Measurements from ENCODE around the gene PLAU.

The PLAU gene

DNA sequence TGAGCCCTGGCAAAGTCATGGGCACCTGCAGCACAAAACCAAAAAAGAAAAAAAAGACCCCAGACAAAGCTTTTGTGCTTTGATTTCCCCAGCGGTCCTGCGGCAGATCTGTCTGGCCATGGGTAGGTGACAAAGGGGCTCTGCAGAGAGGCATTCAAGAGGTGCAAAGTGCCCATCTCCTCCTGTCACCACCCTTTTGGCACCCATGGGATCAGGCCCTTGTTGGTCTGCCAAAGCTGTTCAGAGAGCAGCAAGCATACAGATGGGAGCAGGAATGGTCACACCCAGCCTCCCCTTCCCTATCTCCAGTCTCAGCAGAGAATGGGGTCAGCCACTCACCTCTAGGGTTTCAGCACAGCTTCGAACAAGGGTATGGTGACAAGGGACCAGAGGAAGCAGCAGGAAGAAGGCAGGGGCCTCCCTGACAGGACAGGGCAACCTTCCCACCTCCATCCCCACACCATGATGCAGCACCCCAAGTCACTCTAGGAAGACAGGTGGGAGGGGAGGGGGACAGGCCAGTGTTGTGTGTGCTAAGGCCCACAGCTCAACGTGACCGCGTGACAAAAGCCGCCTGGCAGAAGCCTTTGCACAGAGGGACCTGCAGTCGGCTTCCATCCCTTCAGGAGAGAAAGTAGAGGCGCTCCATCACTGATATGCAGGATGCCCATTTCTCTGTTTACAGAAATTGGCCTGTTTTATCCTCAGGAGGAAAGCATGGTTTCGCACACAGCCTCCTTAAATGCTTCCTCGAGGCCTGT, 42.9 kb upstream of the PLAU start:
- H3K79me1 ChIP-seq (ENCODE audit: low read length), result no peaks in the 10 kb centered on the region
- DNase-seq, result no peak
- H3K23ac ChIP-seq (ENCODE audit: low read length), result no peak overlapping the region
- H4K8ac ChIP-seq (ENCODE audit: low read depth, low read length), result no peak overlapping the region
- no peak overlapping the region for H3K14ac ChIP-seq (ENCODE audit: low read length)
- H2AK5ac ChIP-seq (ENCODE audit: low read length), result no peak overlapping the region
- H2BK12ac ChIP-seq (ENCODE audit: low read length), result no peak overlapping the region
- no peak overlapping the region for H4K12ac ChIP-seq (ENCODE audit: low read depth, low read length)
- no peak overlapping the region for H2AFZ ChIP-seq (ENCODE audit: insufficient read depth, low read length, poor library complexity)
- no CpG with 5 or more reads among the region's 11 CpGs for WGBS (ENCODE audit: extremely low coverage, insufficient coverage, insufficient read length)
- H3K27ac ChIP-seq (ENCODE audit: low read depth, low read length), result no peak overlapping the region
- no peaks in the 10 kb centered on the region for H3K9me3 ChIP-seq (ENCODE audit: insufficient read depth, low read depth, low read length)
- no peak overlapping the region for H2BK120ac ChIP-seq (ENCODE audit: insufficient read depth, low read length, poor library complexity)
- peaks cover 27 to 41% of the 10 kb centered on the region in 2 experiments for H3K36me3 ChIP-seq (ENCODE audit: control insufficient read depth in 1 of 2, insufficient read depth in 2 of 2, low read length in 2 of 2)
- no peak overlapping the region for H3K4ac ChIP-seq (ENCODE audit: low read depth, low read length)
- no peak overlapping the region for H3K18ac ChIP-seq (ENCODE audit: low read length)
- no peak overlapping the region for H3K4me3 ChIP-seq (ENCODE audit: low read depth, low read length)
- no peak overlapping the region for H4K91ac ChIP-seq (ENCODE audit: low read depth, low read length)
- H3K4me1 ChIP-seq (ENCODE audit: control insufficient read depth in 1 of 2, insufficient read depth in 2 of 2, low read length in 2 of 2), result peaks cover 18 to 19% of the 10 kb centered on the region in 2 experiments
- no peaks in the 10 kb centered on the region for H3K27me3 ChIP-seq (ENCODE audit: insufficient read depth, low read length)
- no peak overlapping the region for H3K4me2 ChIP-seq (ENCODE audit: low read length)
- no peak overlapping the region for H2BK5ac ChIP-seq (ENCODE audit: low read depth, low read length, poor library complexity)
- no peak overlapping the region for H3K9ac ChIP-seq (ENCODE audit: low read length)
- no peaks in the 10 kb centered on the region for H3K79me2 ChIP-seq (ENCODE audit: control insufficient read depth, insufficient read depth, low read length, poor library complexity)

DNA sequence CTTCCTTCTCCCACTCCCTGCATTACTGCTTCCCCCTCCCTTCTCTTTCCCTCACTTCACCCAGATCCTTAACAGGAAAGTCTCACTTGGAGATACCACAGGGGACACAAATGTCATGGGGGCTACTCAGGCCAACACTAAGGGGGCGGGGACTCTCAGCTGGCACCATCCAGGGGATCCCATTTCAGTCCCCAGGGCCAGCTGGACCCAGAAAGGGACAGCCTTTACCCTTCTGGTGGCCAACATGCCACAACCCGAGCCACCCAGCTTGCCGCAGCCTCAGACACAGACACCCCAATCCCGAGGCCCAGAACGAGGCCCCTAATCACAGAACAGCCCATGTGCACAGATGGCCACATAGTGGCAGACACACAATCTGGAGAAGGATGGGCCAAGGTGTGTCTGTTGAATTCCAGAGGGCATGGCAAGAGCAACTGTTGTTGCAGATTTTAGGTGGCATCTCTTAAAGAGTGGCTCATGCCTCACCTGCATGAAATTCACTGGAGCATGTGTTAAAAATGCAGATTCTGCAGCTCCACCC, 42.2 kb upstream of the PLAU start:
- Histone ChIP-seq H3K4me1 (ENCODE audit: control insufficient read depth in 1 of 2, insufficient read depth in 2 of 2, low read length in 2 of 2) (peaks cover 19 to 20% of the 10 kb centered on the region in 2 experiments), H3K27ac (ENCODE audit: low read depth, low read length) (no peak overlapping the region), H3K4me3 (ENCODE audit: low read depth, low read length) (no peak overlapping the region), H3K4me2 (ENCODE audit: low read length) (no peak overlapping the region), H2AFZ (ENCODE audit: insufficient read depth, low read length, poor library complexity) (no peak overlapping the region), H3K36me3 (ENCODE audit: control insufficient read depth in 1 of 2, insufficient read depth in 2 of 2, low read length in 2 of 2) (peaks cover 24 to 39% of the 10 kb centered on the region in 2 experiments), H2BK12ac (ENCODE audit: low read length) (no peak overlapping the region), H2BK5ac (ENCODE audit: low read depth, low read length, poor library complexity) (no peak overlapping the region), H2BK120ac (ENCODE audit: insufficient read depth, low read length, poor library complexity) (no peak overlapping the region), H3K23ac (ENCODE audit: low read length) (no peak overlapping the region), H3K9me3 (ENCODE audit: insufficient read depth, low read depth, low read length) (no peaks in the 10 kb centered on the region), H3K9ac (ENCODE audit: low read length) (no peak overlapping the region), H2AK5ac (ENCODE audit: low read length) (no peak overlapping the region), H3K4ac (ENCODE audit: low read depth, low read length) (no peak overlapping the region), H4K12ac (ENCODE audit: low read depth, low read length) (no peak overlapping the region), H3K79me2 (ENCODE audit: control insufficient read depth, insufficient read depth, low read length, poor library complexity) (no peaks in the 10 kb centered on the region), H3K14ac (ENCODE audit: low read length) (no peak overlapping the region), H3K79me1 (ENCODE audit: low read length) (no peaks in the 10 kb centered on the region), H3K18ac (ENCODE audit: low read length) (no peak overlapping the region), H4K8ac (ENCODE audit: low read depth, low read length) (no peak overlapping the region), H4K91ac (ENCODE audit: low read depth, low read length) (no peak overlapping the region), H3K27me3 (ENCODE audit: insufficient read depth, low read length) (no peaks in the 10 kb centered on the region)
- no CpG with 5 or more reads among the region's 5 CpGs for WGBS (ENCODE audit: extremely low coverage, insufficient coverage, insufficient read length)
- no peak for DNase-seq

DNA sequence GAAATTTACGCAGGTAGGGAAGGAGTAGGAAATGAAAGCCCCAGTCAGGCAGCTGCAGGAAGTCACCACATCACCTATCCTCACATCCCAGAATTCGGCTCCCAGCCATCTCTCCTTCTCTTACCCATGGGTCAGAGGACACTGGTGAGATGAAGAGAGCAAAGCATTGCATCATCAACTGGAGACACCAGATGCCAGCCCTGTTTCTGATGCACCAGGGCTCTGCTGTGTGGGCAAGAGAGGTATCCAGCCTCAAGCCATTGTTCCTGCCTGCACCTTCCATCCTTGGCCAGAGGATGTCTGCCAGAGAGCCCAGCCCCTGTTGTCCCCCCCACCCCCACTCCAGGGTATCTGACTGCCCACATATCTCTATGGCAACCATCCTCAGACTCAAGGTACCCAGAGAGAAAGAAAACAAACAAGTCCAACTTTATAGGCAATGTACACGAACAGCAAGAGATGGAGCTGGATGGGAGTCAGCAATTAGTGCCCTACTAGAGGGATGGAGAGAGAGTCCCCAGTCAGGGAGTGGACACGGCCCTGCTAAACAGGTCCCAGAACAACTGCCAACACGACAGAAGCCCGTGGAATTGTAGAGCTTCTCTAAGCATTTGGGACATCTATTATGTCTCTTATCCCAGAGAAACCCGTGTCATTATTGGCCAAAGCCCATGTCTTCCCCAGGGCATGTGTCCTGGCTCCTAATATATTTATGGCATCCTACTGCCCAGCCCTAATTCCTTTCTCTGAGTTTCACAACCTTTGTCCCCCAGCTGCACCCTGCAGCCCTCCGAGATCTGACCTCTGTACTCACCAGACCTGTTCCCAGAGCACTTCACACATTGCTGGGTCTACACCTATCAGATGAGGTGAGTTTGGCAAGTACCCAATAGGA, 39.4 kb upstream of the PLAU start:
- Histone ChIP-seq H2BK12ac (ENCODE audit: low read length) (no peak overlapping the region), H3K4ac (ENCODE audit: low read depth, low read length) (no peak overlapping the region), H3K79me2 (ENCODE audit: control insufficient read depth, insufficient read depth, low read length, poor library complexity) (peaks cover 4% of the 10 kb centered on the region), H3K36me3 (ENCODE audit: control insufficient read depth in 1 of 2, insufficient read depth in 2 of 2, low read length in 2 of 2) (peaks cover 21 to 23% of the 10 kb centered on the region in 2 experiments), H3K9ac (ENCODE audit: low read length) (no peak overlapping the region), H3K27me3 (ENCODE audit: insufficient read depth, low read length) (no peaks in the 10 kb centered on the region), H2BK5ac (ENCODE audit: low read depth, low read length, poor library complexity) (no peak overlapping the region), H3K23ac (ENCODE audit: low read length) (no peak overlapping the region), H2AK5ac (ENCODE audit: low read length) (no peak overlapping the region), H4K91ac (ENCODE audit: low read depth, low read length) (no peak overlapping the region), H3K27ac (ENCODE audit: low read depth, low read length) (no peak overlapping the region), H2AFZ (ENCODE audit: insufficient read depth, low read length, poor library complexity) (no peak overlapping the region), H4K12ac (ENCODE audit: low read depth, low read length) (no peak overlapping the region), H3K4me3 (ENCODE audit: low read depth, low read length) (no peak overlapping the region), H2BK120ac (ENCODE audit: insufficient read depth, low read length, poor library complexity) (no peak overlapping the region), H3K14ac (ENCODE audit: low read length) (no peak overlapping the region), H3K4me1 (ENCODE audit: control insufficient read depth in 1 of 2, insufficient read depth in 2 of 2, low read length in 2 of 2) (peaks cover 24 to 28% of the 10 kb centered on the region in 2 experiments), H3K9me3 (ENCODE audit: insufficient read depth, low read depth, low read length) (no peaks in the 10 kb centered on the region), H3K79me1 (ENCODE audit: low read length) (peaks cover 11% of the 10 kb centered on the region), H4K8ac (ENCODE audit: low read depth, low read length) (no peak overlapping the region), H3K4me2 (ENCODE audit: low read length) (no peak overlapping the region), H3K18ac (ENCODE audit: low read length) (no peak overlapping the region)
- WGBS (ENCODE audit: extremely low coverage, insufficient coverage, insufficient read length), result no CpG with 5 or more reads among the region's 8 CpGs
- peak in 1 of 2 donors; percentile 98 for DNase-seq

DNA sequence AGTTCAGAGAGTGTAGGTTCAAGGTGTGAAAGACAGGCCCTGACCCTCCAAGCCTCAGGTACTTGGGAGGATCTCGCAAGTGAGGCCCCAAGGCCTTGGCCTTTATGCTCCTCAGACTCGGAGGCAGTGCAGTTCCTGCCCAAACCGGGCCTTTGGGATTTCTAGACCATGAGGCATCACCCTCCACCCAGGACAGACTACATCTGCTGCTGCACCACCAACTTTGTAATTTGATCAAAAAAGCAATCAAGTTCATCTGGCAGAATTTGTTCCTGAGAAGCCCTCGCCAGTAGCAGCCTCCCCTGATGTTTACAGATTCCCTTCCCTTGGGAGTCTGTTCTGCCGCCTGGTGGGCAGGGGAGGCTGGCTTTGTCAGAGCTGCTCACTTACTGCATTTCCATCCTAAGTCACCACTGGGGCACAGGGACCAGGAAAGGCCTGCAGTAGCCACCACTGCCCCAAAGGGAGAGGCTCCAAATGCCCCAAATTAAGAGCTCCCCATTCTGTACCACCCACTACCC, 38.7 kb upstream of the PLAU start:
- Histone ChIP-seq H3K4me3 (ENCODE audit: low read depth, low read length) (no peak overlapping the region), H4K12ac (ENCODE audit: low read depth, low read length) (no peak overlapping the region), H3K4me2 (ENCODE audit: low read length) (peak overlapping the region; percentile 27), H3K14ac (ENCODE audit: low read length) (no peak overlapping the region), H4K8ac (ENCODE audit: low read depth, low read length) (no peak overlapping the region), H3K79me1 (ENCODE audit: low read length) (peaks cover 11% of the 10 kb centered on the region), H3K9me3 (ENCODE audit: insufficient read depth, low read depth, low read length) (no peaks in the 10 kb centered on the region), H4K91ac (ENCODE audit: low read depth, low read length) (no peak overlapping the region), H2AK5ac (ENCODE audit: low read length) (no peak overlapping the region), H2AFZ (ENCODE audit: insufficient read depth, low read length, poor library complexity) (no peak overlapping the region), H3K36me3 (ENCODE audit: control insufficient read depth in 1 of 2, insufficient read depth in 2 of 2, low read length in 2 of 2) (peaks cover 19 to 22% of the 10 kb centered on the region in 2 experiments), H3K4ac (ENCODE audit: low read depth, low read length) (no peak overlapping the region), H2BK12ac (ENCODE audit: low read length) (no peak overlapping the region), H3K18ac (ENCODE audit: low read length) (no peak overlapping the region), H3K79me2 (ENCODE audit: control insufficient read depth, insufficient read depth, low read length, poor library complexity) (peaks cover 4% of the 10 kb centered on the region), H3K27me3 (ENCODE audit: insufficient read depth, low read length) (no peaks in the 10 kb centered on the region), H2BK120ac (ENCODE audit: insufficient read depth, low read length, poor library complexity) (no peak overlapping the region), H3K27ac (ENCODE audit: low read depth, low read length) (peak overlapping the region; percentile 6), H3K9ac (ENCODE audit: low read length) (no peak overlapping the region), H3K23ac (ENCODE audit: low read length) (no peak overlapping the region), H2BK5ac (ENCODE audit: low read depth, low read length, poor library complexity) (no peak overlapping the region), H3K4me1 (ENCODE audit: control insufficient read depth in 1 of 2, insufficient read depth in 2 of 2, low read length in 2 of 2) (peaks cover 27 to 32% of the 10 kb centered on the region in 2 experiments)
- DNase-seq, result peak in 1 of 2 donors; percentile 98
- WGBS (ENCODE audit: extremely low coverage, insufficient coverage, insufficient read length), result no CpG with 5 or more reads among the region's 5 CpGs
